Brain microvascular endothelial cell (primary cell): ENCODE results near the gene ZNF678.

Experiments used
- DNase-seq: peaks from one replicate; pipeline ENCODE4 v3.0.0-alpha.2; 2020
- H3K27ac ChIP-seq: fragments of 250-450 bp; sonication (Bioruptor Pico); 2 replicates; pipeline ENCODE4 v1.5.1; 2020; ENCODE audit warnings: mild to moderate bottlenecking, moderate library complexity
- H3K27me3 ChIP-seq: fragments of 250-450 bp; sonication (Bioruptor Pico); replicated peaks from 2 replicates; pipeline ENCODE4 v1.5.1; 2020; ENCODE audit warnings: mild to moderate bottlenecking
- H3K36me3 ChIP-seq: fragments of 250-450 bp; sonication (Bioruptor Pico); replicated peaks from 2 replicates; pipeline ENCODE4 v1.5.1; 2020; ENCODE audit warnings: mild to moderate bottlenecking
- H3K4me3 ChIP-seq: 2 replicates; pipeline ENCODE4 v1.5.1; 2011; ENCODE audit warnings: low read depth, mild to moderate bottlenecking, control low read depth, low read length, moderate library complexity
- CTCF ChIP-seq: IDR thresholded peaks from 2 replicates; pipeline ENCODE4 v1.5.1; 2011; ENCODE audit warnings: low read depth, mild to moderate bottlenecking, moderate library complexity, low read length, control low read depth, inconsistent platforms; ENCODE audit errors: missing control alignments
- in situ Hi-C: cut with HindIII; loops from 2 replicates; pipeline ENCODE4 v1.10.0; 2017; ENCODE audit warnings: low sequenced_read_pairs, low pct_ligation_motif_present

The ZNF678 gene

GRCh38 chr1:227562037-227562436, 1.3 kb upstream of the ZNF678 start:
- H3K27me3 ChIP-seq = no peaks in the 10 kb centered on the region
- in situ Hi-C loops = no loop called here
- H3K4me3 ChIP-seq = no peak overlapping the region
- TF ChIP-seq CTCF = no peak
- no peak overlapping the region for H3K27ac ChIP-seq
- DNase-seq = no peak
- no peaks in the 10 kb centered on the region for H3K36me3 ChIP-seq

GRCh38 chr1:227562933-227563323, 428 bp upstream of the ZNF678 start:
- Histone ChIP-seq H3K4me3 (no peak overlapping the region), H3K27me3 (no peaks in the 10 kb centered on the region), H3K36me3 (no peaks in the 10 kb centered on the region), H3K27ac (peak overlapping the region; percentile 93)
- DNase-seq = no peak
- TF ChIP-seq CTCF = no peak
- in situ Hi-C loops = no loop called here

GRCh38 chr1:227567256-227567655, 3.9 kb downstream of the ZNF678 start:
- Histone ChIP-seq H3K4me3 (no peak overlapping the region), H3K36me3 (no peaks in the 10 kb centered on the region), H3K27ac (no peak overlapping the region), H3K27me3 (no peaks in the 10 kb centered on the region)
- no peak for TF ChIP-seq CTCF
- no peak for DNase-seq
- in situ Hi-C loops = no loop called here

GRCh38 chr1:227568593-227568992, 5.2 kb downstream of the ZNF678 start:
- Histone ChIP-seq H3K27me3 (no peaks in the 10 kb centered on the region), H3K4me3 (no peak overlapping the region), H3K27ac (no peak overlapping the region), H3K36me3 (no peaks in the 10 kb centered on the region)
- in situ Hi-C loops = no loop called here
- TF ChIP-seq CTCF = no peak
- DNase-seq = no peak

- in situ Hi-C loops = no loop called here
- TF ChIP-seq CTCF = no peak
- no peak overlapping the region for H3K4me3 ChIP-seq
- no peaks in the 10 kb centered on the region for H3K27me3 ChIP-seq
- H3K36me3 ChIP-seq = no peaks in the 10 kb centered on the region
- H3K27ac ChIP-seq = no peak overlapping the region
- DNase-seq = no peak
Observed at GRCh38 chr1:227572752-227573151, 9.4 kb downstream of the ZNF678 start.

GRCh38 chr1:227574926-227575325, 11.6 kb downstream of the ZNF678 start:
- in situ Hi-C loops = no loop called here
- Histone ChIP-seq H3K27me3 (no peaks in the 10 kb centered on the region), H3K36me3 (no peaks in the 10 kb centered on the region), H3K4me3 (no peak overlapping the region), H3K27ac (no peak overlapping the region)
- no peak for TF ChIP-seq CTCF
- DNase-seq = no peak
